ENCODE data around the gene SLC6A7.

The SLC6A7 gene

DNA sequence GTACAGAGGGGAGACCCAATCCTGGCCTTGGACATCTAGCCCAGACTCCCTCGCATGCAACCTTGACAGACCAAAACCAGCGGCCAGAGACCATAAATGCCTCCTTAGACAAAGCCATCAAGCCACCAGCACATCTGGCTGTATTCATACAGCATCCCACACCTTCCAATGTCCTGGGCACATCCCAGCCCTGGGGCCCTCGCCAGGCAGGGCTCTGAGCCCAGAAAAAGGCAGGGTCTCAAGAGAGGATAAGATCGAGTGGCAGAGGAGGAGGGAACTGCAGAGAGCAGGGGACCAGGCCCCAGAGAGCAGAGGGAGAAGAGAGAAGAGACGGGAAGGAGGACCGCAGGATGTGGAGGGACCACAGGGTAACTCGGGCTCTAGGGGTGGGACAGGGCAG lies 54.3 kb downstream of the SLC6A7 start:
- H2AFZ ChIP-seq (ENCODE audit: low read depth): no peak overlapping the region

DNA sequence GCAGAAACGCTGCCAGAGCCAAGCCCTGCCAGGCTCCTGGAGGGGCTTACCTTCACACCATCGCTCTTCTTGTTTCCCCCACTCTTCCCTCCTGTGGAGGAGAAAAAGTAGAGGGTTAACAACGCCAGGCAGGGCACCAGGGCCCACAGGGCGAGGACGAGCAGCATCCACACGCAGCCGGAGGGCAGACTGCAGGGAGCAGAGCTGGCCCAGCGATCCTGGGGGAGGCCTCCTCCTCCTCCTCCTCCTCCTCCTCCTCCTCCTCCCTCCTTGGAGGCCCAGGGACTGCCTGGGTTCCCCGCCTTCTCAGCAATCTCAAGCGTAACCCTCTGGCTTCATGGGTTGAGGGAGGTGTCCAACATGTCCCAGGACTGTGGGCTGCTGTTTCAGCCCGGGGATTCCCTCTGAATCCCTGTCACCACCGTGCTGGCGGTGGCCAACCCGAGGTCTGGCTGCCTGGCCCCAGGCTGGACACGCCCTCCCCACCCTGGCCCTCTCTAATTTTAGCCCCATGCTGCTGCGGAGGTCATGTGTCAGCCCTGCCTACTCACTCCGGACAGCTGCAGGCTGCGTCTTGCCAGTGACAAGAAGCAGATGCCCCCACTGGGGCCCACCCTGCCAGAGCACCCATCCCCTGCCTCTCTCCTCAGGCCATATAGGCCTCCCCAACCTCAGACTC lies 55.4 kb downstream of the SLC6A7 start:
- H3K79me2 ChIP-seq (ENCODE audit: insufficient read depth, low read depth): no peaks in the 10 kb centered on the region
- no peak overlapping the region for H3K9ac ChIP-seq
- no peak overlapping the region for H3K27ac ChIP-seq
- no peak overlapping the region for H3K4me3 ChIP-seq (IDR thresholded peaks at IDR 0.05; ENCODE audit: insufficient read depth, low read depth, low read length)
- H3K4me2 ChIP-seq: no peak overlapping the region
- no peaks in the 10 kb centered on the region for H3K27me3 ChIP-seq (ENCODE audit: insufficient read depth, low read depth)
- H3K36me3 ChIP-seq (ENCODE audit: insufficient read depth): no peaks in the 10 kb centered on the region
- TF ChIP-seq, protein P1, sequence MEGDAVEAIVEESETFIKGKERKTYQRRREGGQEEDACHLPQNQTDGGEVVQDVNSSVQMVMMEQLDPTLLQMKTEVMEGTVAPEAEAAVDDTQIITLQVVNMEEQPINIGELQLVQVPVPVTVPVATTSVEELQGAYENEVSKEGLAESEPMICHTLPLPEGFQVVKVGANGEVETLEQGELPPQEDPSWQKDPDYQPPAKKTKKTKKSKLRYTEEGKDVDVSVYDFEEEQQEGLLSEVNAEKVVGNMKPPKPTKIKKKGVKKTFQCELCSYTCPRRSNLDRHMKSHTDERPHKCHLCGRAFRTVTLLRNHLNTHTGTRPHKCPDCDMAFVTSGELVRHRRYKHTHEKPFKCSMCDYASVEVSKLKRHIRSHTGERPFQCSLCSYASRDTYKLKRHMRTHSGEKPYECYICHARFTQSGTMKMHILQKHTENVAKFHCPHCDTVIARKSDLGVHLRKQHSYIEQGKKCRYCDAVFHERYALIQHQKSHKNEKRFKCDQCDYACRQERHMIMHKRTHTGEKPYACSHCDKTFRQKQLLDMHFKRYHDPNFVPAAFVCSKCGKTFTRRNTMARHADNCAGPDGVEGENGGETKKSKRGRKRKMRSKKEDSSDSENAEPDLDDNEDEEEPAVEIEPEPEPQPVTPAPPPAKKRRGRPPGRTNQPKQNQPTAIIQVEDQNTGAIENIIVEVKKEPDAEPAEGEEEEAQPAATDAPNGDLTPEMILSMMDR (conservative IDR thresholded peaks at IDR 0.05; ENCODE audit: low read depth, low read length): no peak
- H4K20me1 ChIP-seq (ENCODE audit: insufficient read depth): no peaks in the 10 kb centered on the region
- no peak overlapping the region for H2AFZ ChIP-seq (ENCODE audit: low read depth)
- no peaks in the 10 kb centered on the region for H3K4me1 ChIP-seq (ENCODE audit: low read depth, poor library complexity, severe bottlenecking)

More for the DNA sequence above, 54.3 kb downstream of the SLC6A7 start:
- H3K27me3 ChIP-seq (ENCODE audit: insufficient read depth, low read depth): no peaks in the 10 kb centered on the region
- no peak overlapping the region for H3K27ac ChIP-seq
- TF ChIP-seq, protein P1 (conservative IDR thresholded peaks at IDR 0.05; ENCODE audit: low read depth, low read length): no peak
- H3K9ac ChIP-seq: no peak overlapping the region
- H3K4me2 ChIP-seq: no peak overlapping the region
- no peaks in the 10 kb centered on the region for H3K4me1 ChIP-seq (ENCODE audit: low read depth, poor library complexity, severe bottlenecking)
- H3K79me2 ChIP-seq (ENCODE audit: insufficient read depth, low read depth): no peaks in the 10 kb centered on the region
- H3K36me3 ChIP-seq (ENCODE audit: insufficient read depth): no peaks in the 10 kb centered on the region
- H3K4me3 ChIP-seq (IDR thresholded peaks at IDR 0.05; ENCODE audit: insufficient read depth, low read depth, low read length): no peak overlapping the region
- H4K20me1 ChIP-seq (ENCODE audit: insufficient read depth): no peaks in the 10 kb centered on the region

DNA sequence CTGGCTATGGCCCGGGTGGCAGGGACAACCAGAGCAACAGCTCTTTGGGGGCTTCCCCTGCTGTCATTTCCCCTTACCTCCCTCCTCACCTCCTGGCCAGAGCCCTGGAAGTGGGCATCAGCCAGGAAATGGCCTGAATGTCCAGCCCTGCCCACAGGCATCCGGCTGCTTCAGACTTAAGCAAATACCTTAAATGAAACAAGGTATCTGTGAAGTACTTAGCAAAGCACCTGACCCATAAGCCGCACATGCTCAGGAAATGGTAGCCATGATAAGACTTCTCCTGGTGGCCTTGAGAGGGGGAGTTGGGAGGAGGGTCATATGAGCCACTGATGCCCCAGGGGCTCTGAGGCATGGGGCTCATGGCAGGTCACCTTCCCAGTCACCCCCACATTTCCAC lies 55.9 kb downstream of the SLC6A7 start:
- Histone ChIP-seq H2AFZ (ENCODE audit: low read depth) (no peak overlapping the region), H3K4me2 (no peak overlapping the region), H3K27me3 (ENCODE audit: insufficient read depth, low read depth) (no peaks in the 10 kb centered on the region), H4K20me1 (ENCODE audit: insufficient read depth) (no peaks in the 10 kb centered on the region), H3K4me1 (ENCODE audit: low read depth, poor library complexity, severe bottlenecking) (no peaks in the 10 kb centered on the region), H3K79me2 (ENCODE audit: insufficient read depth, low read depth) (no peaks in the 10 kb centered on the region), H3K4me3 (IDR thresholded peaks at IDR 0.05; ENCODE audit: insufficient read depth, low read depth, low read length) (no peak overlapping the region), H3K36me3 (ENCODE audit: insufficient read depth) (no peaks in the 10 kb centered on the region), H3K9ac (no peak overlapping the region), H3K27ac (no peak overlapping the region)
- TF ChIP-seq, protein P1 (conservative IDR thresholded peaks at IDR 0.05; ENCODE audit: low read depth, low read length): no peak

DNA sequence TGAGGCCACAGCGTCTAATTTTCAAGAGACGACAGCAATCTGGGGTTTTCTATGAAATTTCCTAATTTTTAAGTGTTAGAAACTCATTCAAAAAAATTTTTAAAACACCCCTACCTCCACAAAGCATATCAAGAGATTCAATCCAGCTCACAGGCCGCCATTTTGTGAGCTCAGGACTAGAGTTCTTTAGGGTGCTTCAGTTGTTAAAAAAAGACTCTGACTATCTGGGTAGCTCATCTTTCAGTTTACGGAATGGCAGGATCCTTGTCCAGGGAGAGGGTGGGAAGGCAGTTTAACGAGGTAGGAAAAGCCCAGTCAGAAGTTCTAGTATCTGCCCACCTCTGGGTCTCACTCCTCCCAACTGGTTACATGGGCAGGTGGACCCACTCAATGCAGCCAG lies 56.6 kb downstream of the SLC6A7 start:
- H4K20me1 ChIP-seq (ENCODE audit: insufficient read depth): no peaks in the 10 kb centered on the region
- no peaks in the 10 kb centered on the region for H3K27me3 ChIP-seq (ENCODE audit: insufficient read depth, low read depth)
- TF ChIP-seq, protein P1 (conservative IDR thresholded peaks at IDR 0.05; ENCODE audit: low read depth, low read length): no peak
- no peak overlapping the region for H3K9ac ChIP-seq
- no peak overlapping the region for H3K4me3 ChIP-seq (IDR thresholded peaks at IDR 0.05; ENCODE audit: insufficient read depth, low read depth, low read length)
- no peaks in the 10 kb centered on the region for H3K36me3 ChIP-seq (ENCODE audit: insufficient read depth)
- H3K27ac ChIP-seq: no peak overlapping the region
- no peak overlapping the region for H2AFZ ChIP-seq (ENCODE audit: low read depth)
- H3K4me2 ChIP-seq: no peak overlapping the region
- H3K4me1 ChIP-seq (ENCODE audit: low read depth, poor library complexity, severe bottlenecking): no peaks in the 10 kb centered on the region
- no peaks in the 10 kb centered on the region for H3K79me2 ChIP-seq (ENCODE audit: insufficient read depth, low read depth)
